Upper lobe of left lung (tissue), 6 donors: ENCODE results near the gene SLC31A2. TPM values are rescaled to one million over a fixed set of nuclear protein-coding genes. Genes with fewer than 3 reads are reported as not detected.
"Not testable (repeated sequence)": the region's sequence is repeated elsewhere in the genome, so short reads cannot be mapped to it uniquely, and the experiment has no call there.

ENCODE experiments used
- ATAC-seq, 2 donors: fragments of 200-7000 bp; cut with Tn5 transposase; one replicate each; pipeline ENCODE4 v1.9.1; 2022; ENCODE audit warnings: mild to moderate bottlenecking in 2 of 2, moderate library complexity in 2 of 2; ENCODE audit not compliant: low FRiP score in 2 of 2
- DNase-seq, 2 donors: peaks; one replicate each; pipeline ENCODE4 v3.0.0-alpha.2; 2019 to 2020
- H3K27ac ChIP-seq, 4 donors: fragments of 200-600 bp; sonication (generic); one replicate each; pipeline ENCODE4 v1.5.1; 2016 to 2019
- H3K27me3 ChIP-seq, 4 donors: fragments of 200-600 bp; sonication (generic); one replicate each; pipeline ENCODE4 v1.5.1; 2017 to 2019
- H3K36me3 ChIP-seq, 4 donors: fragments of 200-600 bp; sonication (generic); one replicate each; pipeline ENCODE4 v1.5.1; 2016 to 2019
- H3K4me1 ChIP-seq, 4 donors: fragments of 200-600 bp; sonication (generic); one replicate each; pipeline ENCODE4 v1.5.1; 2018 to 2019
- H3K4me3 ChIP-seq, 4 donors: fragments of 200-600 bp; sonication (generic); one replicate each; pipeline ENCODE4 v1.5.1; 2017 to 2019; ENCODE audit warnings: mild to moderate bottlenecking in 2 of 4, moderate library complexity in 1 of 4
- H3K9me3 ChIP-seq, 4 donors: fragments of 200-600 bp; sonication (generic); one replicate each; pipeline ENCODE4 v1.5.1; 2018 to 2019
- CTCF ChIP-seq, 6 experiments: fragments of 450-650 bp in 4 of 6; fragments of 200-600 bp in 2 of 6; sonication (generic) in 2 of 6; IDR thresholded peaks; one replicate each; pipeline ENCODE4 v1.5.1; 2016 to 2019; ENCODE audit warnings: antibody characterized with exemption in 6 of 6
- EP300 ChIP-seq, 4 donors: sonication (generic); formaldehyde crosslinking; IDR thresholded peaks; one replicate each; pipeline ENCODE4 v1.5.1; 2017; ENCODE audit warnings: antibody characterized with exemption in 4 of 4, control low read depth in 2 of 4
- POLR2A ChIP-seq, 4 donors: fragments of 450-650 bp; IDR thresholded peaks; one replicate each; pipeline ENCODE4 v1.5.1; 2016 to 2017; ENCODE audit warnings: antibody characterized with exemption in 4 of 4, mild to moderate bottlenecking in 2 of 4
- POLR2AphosphoS5 ChIP-seq, 2 donors: sonication (generic); formaldehyde crosslinking; IDR thresholded peaks; one replicate each; pipeline ENCODE4 v1.5.1; 2017; ENCODE audit warnings: antibody characterized with exemption in 2 of 2
- WGBS, 2 donors: methylation state at CpG; one replicate each; pipeline ENCODE4 v1.1.5; 2017 to 2018; 5-methylcytosine and 5-hydroxymethylcytosine counted together
- total RNA-seq, 6 donors: library from RNA; depleted of rRNA in 4 of 6; stranded (reverse); fragments of >200 nt in 4 of 6; gene quantifications; one replicate each; pipeline versions ENCODE4 v1.1.0 to v1.2.1, GENCODE V29; 2016 to 2021
- donor health status: DM: no; HTN: no; CAD: no; lungs with moderate emphysema.
- donor health status: DM: no; HTN: yes; CAD: no; lungs with severe emphysema.

Gene SLC31A2
- total RNA-seq, 6 donors from 2014 or later: 43.1 to 79.6 (median 57.4) TPM

- H3K4me3 ChIP-seq: no peak overlapping the region
- 66 to 77% methylated on average over 7 to 9 of the region's 9 CpGs for WGBS, 2 donors
- no peaks in the 10 kb centered on the region for H3K27me3 ChIP-seq
- H3K4me1 ChIP-seq: no peaks in the 10 kb centered on the region
- no peak overlapping the region for H3K27ac ChIP-seq
- DNase-seq (no peak), ATAC-seq (no peak)
- no peaks in the 10 kb centered on the region for H3K36me3 ChIP-seq
- no peak for TF ChIP-seq POLR2A (IDR thresholded peaks at IDR 0.05)
- no peak for TF ChIP-seq EP300 (IDR thresholded peaks at IDR 0.05)
- TF ChIP-seq POLR2AphosphoS5 (IDR thresholded peaks at IDR 0.05): no peak
- TF ChIP-seq CTCF (IDR thresholded peaks at IDR 0.05): no peak
- H3K9me3 ChIP-seq: no peaks in the 10 kb centered on the region
Measured at GRCh38 chr9:113137196-113138168, 13.3 kb upstream of the SLC31A2 start.

- no peaks in the 10 kb centered on the region for H3K9me3 ChIP-seq
- 59 to 65% methylated on average over 3 of the region's 3 CpGs for WGBS, 2 donors
- DNase-seq: no peak
- no peak for TF ChIP-seq EP300 (IDR thresholded peaks at IDR 0.05)
- TF ChIP-seq POLR2AphosphoS5 (IDR thresholded peaks at IDR 0.05): no peak
- no peak for TF ChIP-seq POLR2A (IDR thresholded peaks at IDR 0.05)
- TF ChIP-seq CTCF (IDR thresholded peaks at IDR 0.05): no peak
- no peaks in the 10 kb centered on the region for H3K27me3 ChIP-seq
- no peaks in the 10 kb centered on the region for H3K4me1 ChIP-seq
- no peak overlapping the region for H3K4me3 ChIP-seq
- H3K36me3 ChIP-seq: no peaks in the 10 kb centered on the region
- H3K27ac ChIP-seq: no peak overlapping the region
- ATAC-seq: no peak
Measured at GRCh38 chr9:113138760-113139159, 12.0 kb upstream of the SLC31A2 start.

GRCh38 chr9:113139225-113139829, 11.5 kb upstream of the SLC31A2 start:
- Histone ChIP-seq H3K27me3 (no peaks in the 10 kb centered on the region), H3K4me3 (no peak overlapping the region), H3K4me1 (no peaks in the 10 kb centered on the region), H3K36me3 (no peaks in the 10 kb centered on the region), H3K27ac (no peak overlapping the region), H3K9me3 (no peaks in the 10 kb centered on the region)
- DNase-seq (no peak), ATAC-seq (no peak)
- 60 to 64% methylated on average over 4 of the region's 4 CpGs for WGBS, 2 donors
- TF ChIP-seq EP300 (IDR thresholded peaks at IDR 0.05): no peak
- no peak for TF ChIP-seq POLR2AphosphoS5 (IDR thresholded peaks at IDR 0.05)
- no peak for TF ChIP-seq CTCF (IDR thresholded peaks at IDR 0.05)
- no peak for TF ChIP-seq POLR2A (IDR thresholded peaks at IDR 0.05)

GRCh38 chr9:113139953-113140352, 10.9 kb upstream of the SLC31A2 start:
- WGBS, 2 donors: 79 to 87% methylated on average over 5 of the region's 5 CpGs
- Histone ChIP-seq H3K4me3 (no peak overlapping the region), H3K9me3 (no peaks in the 10 kb centered on the region), H3K36me3 (no peaks in the 10 kb centered on the region), H3K4me1 (no peaks in the 10 kb centered on the region), H3K27me3 (no peaks in the 10 kb centered on the region), H3K27ac (no peak overlapping the region)
- DNase-seq (no peak), ATAC-seq (no peak)
- TF ChIP-seq CTCF (IDR thresholded peaks at IDR 0.05): no peak
- TF ChIP-seq POLR2A (IDR thresholded peaks at IDR 0.05): no peak
- TF ChIP-seq POLR2AphosphoS5 (IDR thresholded peaks at IDR 0.05): no peak
- no peak for TF ChIP-seq EP300 (IDR thresholded peaks at IDR 0.05)

- 95 to 96% methylated on average over 9 of the region's 9 CpGs for WGBS, 2 donors
- not testable (repeated sequence) for H3K4me1 ChIP-seq, H3K27ac ChIP-seq, H3K4me3 ChIP-seq, ATAC-seq, H3K36me3 ChIP-seq, DNase-seq, H3K9me3 ChIP-seq, H3K27me3 ChIP-seq
Measured at GRCh38 chr9:113140896-113141295, 9.9 kb upstream of the SLC31A2 start.
